HG03095 (cell line): Measurements from ENCODE around the gene GPX5.

Source experiments
- ATAC-seq: cut with Tn5 transposase; IDR thresholded peaks from one replicate; pipeline ENCODE4 v1.9.1; 2021; ENCODE audit warnings: moderate library complexity; ENCODE audit not compliant: unreplicated experiment

Gene GPX5

DNA sequence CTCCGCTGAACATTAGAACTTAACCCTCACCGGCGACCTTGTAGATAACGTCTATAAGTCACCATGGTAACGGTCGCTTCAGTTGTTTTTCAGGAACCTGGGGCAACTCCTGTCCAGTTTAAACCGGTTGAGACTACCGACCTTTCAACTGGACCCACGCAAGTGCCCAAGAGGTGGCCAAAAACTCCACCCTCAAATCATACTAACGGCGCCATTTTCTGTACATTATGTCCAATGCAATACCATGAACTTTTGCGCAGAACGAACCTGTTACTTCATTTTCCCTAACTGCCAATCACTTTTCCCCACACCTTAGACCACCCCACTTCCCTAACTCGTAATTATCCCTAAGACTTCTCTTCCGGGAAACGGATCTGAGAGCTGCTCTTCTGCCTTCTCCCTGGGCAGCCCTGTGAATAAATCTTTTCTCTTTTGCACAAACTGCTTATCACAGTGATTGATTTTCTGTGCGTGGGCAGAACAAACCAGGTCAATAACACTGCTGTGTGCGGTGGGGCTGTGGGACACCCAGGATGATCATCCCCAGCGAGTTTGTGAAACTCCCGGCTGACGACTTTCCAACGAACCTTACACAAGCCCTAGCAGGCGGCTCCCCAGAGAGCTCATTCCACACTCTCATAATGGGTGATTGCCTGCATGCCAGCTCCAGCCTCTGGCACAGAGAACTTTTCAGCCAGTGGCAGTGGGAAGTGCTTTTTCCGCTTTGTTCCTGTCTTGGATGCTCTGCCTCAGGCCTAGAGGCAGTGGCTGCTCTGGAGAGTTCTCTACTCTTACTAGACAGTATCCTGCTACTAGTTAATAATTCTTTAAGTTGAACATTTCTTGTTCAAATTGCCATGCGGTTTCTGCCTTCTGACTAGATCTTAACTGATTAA lies 28.6 kb downstream of the GPX5 start:
- ATAC-seq, result no peak

GRCh38 chr6:28555136-28555535 lies 29.5 kb downstream of the GPX5 start:
- ATAC-seq, result no peak

GRCh38 chr6:28558629-28559028 lies 32.9 kb downstream of the GPX5 start:
- ATAC-seq, result no peak

GRCh38 chr6:28563430-28564095 lies 37.9 kb downstream of the GPX5 start:
- no peak for ATAC-seq

DNA sequence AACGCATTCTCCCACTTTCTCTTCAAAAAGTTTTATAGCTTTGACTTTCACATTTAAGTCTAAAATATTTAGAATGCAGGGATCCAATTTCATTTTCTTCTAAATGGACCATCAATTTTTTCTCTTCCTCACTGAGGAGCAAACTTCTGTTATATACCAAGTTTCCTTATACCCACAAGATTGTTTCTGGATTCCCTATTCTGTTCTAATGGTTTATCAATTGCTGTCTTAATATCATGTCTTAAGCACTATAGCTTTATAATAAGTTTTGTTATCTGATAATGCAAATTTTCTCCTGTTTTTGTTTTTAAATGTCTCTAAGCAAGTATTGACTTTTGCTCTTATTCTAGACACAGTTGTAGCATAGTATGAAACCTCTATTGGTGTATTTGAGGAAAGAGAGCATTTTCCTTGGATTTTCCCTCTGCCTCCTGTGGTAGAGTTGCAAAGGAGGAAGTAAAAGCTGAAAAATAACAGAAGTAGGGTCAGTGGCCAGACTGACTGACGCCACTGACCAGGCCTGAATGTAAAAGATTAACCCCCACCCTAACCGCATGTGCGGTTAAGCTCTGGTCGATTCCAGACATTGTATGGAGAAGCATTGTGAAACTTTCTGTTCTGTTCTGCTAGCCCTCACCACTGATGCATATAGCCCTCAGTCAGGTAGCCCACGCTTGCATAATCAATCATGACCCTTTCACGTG lies 40.3 kb downstream of the GPX5 start:
- no peak for ATAC-seq

GRCh38 chr6:28566527-28567252 lies 41.0 kb downstream of the GPX5 start:
- ATAC-seq, result no peak

DNA sequence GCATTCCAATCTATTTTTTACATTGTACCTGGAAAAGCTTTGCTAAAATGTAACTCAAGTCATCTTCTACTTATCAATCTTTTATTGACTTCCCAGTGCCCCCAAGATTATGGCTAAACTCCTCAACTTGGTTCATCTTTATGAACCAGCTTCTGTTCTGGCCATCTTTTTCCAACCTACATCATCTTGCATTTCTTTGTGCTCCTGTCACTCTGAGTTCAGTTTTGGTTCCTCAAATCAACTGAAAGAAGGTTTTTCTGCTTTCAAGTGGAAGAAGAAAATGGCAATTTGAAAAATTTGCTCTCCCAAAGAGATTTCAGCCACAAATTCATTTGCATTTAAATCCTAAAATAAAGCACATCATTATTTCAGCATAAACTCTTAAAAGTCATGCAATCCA lies 41.8 kb downstream of the GPX5 start:
- no peak for ATAC-seq

GRCh38 chr6:28568515-28569108 lies 42.9 kb downstream of the GPX5 start:
- no peak for ATAC-seq

DNA sequence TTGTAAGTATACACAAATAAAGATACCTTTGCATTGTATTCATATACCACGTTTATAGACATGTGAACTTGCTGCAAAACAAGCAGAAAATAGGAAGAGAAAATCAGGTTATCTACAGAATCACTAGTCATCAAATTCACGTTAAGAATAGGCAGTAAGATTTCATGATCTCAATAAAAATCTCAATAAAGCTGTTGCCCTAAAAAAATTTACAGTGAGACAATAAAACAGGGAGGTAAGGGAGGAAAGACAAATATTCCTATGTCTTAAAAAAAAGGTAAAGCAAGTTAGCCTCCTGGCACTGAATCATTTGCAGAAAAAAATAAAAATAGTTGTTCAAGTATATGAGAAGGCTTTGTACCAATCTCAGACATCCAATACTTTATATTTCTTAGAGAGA lies 44.1 kb downstream of the GPX5 start:
- no peak for ATAC-seq

DNA sequence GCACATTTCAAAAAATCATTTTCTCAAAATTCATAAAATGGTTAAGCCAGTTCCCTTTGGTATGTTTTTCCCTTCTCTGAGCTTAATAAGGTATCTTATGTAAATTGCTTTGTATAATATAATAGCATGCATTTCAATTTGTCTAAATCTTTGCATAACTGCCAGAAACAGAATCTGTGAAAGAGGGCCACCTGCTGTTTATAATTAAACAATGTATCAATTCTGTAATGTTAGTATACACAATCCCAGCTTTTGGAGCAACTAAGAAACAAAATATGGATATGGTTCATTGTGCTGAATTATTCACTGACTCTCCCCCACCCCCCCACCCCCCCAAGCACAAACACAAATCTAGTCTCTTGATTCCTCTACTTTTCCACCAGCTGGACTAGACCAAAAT lies 54.8 kb downstream of the GPX5 start:
- no peak for ATAC-seq

- no peak for ATAC-seq
Measured at GRCh38 chr6:28583463-28583862, 57.8 kb downstream of the GPX5 start.
